Mononuclear cell (primary cell): ENCODE results near the gene DSE. TPM values are rescaled to one million over a fixed set of nuclear protein-coding genes. Genes with fewer than 3 reads are reported as not detected.

Experiments
- H3K27me3 ChIP-seq: 2 replicates; pipeline ENCODE4 v1.6.0; 2011; ENCODE audit warnings: low read length, control low read depth; ENCODE audit not compliant: insufficient read depth
- H3K4me1 ChIP-seq: 2 replicates; pipeline ENCODE4 v1.5.1; 2011; ENCODE audit warnings: mild to moderate bottlenecking, low read length, control low read depth; ENCODE audit not compliant: insufficient read depth
- H3K4me3 ChIP-seq: 2 replicates; pipeline ENCODE4 v1.5.1; 2011; ENCODE audit warnings: mild to moderate bottlenecking, low read length, moderate library complexity
- H3K9me3 ChIP-seq: 2 replicates; pipeline ENCODE4 v1.5.1; 2011; ENCODE audit warnings: low read depth, mild to moderate bottlenecking, control low read depth, low read length
- total RNA-seq: library from RNA; depleted of rRNA; stranded (reverse); fragments of >200 nt; gene quantifications from one replicate; pipeline ENCODE4 v1.2.3, GENCODE V29; 2012

The DSE gene
- total RNA-seq, 1 donor, result 98.8 TPM

GRCh38 chr6:116387374-116387773, 16.6 kb downstream of the DSE start:
- Histone ChIP-seq H3K27me3 (no peaks in the 10 kb centered on the region), H3K4me3 (no peak overlapping the region), H3K9me3 (no peaks in the 10 kb centered on the region), H3K4me1 (peaks cover 61% of the 10 kb centered on the region)

- H3K4me1 ChIP-seq, result peaks cover 74% of the 10 kb centered on the region
- no peaks in the 10 kb centered on the region for H3K9me3 ChIP-seq
- H3K4me3 ChIP-seq, result no peak overlapping the region
- no peaks in the 10 kb centered on the region for H3K27me3 ChIP-seq
These were observed 18.2 kb downstream of the DSE start for GRCh38 chr6:116388924-116389323.

GRCh38 chr6:116389357-116389756, 18.6 kb downstream of the DSE start:
- peaks cover 74% of the 10 kb centered on the region for H3K4me1 ChIP-seq
- no peaks in the 10 kb centered on the region for H3K27me3 ChIP-seq
- H3K4me3 ChIP-seq, result no peak overlapping the region
- H3K9me3 ChIP-seq, result no peaks in the 10 kb centered on the region

- no peaks in the 10 kb centered on the region for H3K9me3 ChIP-seq
- peaks cover 67% of the 10 kb centered on the region for H3K4me1 ChIP-seq
- H3K27me3 ChIP-seq, result no peaks in the 10 kb centered on the region
- no peak overlapping the region for H3K4me3 ChIP-seq
These were observed 19.8 kb downstream of the DSE start for GRCh38 chr6:116390581-116390980.

- Histone ChIP-seq H3K9me3 (no peaks in the 10 kb centered on the region), H3K27me3 (no peaks in the 10 kb centered on the region), H3K4me1 (peaks cover 56% of the 10 kb centered on the region), H3K4me3 (no peak overlapping the region)
These were observed 21.6 kb downstream of the DSE start for GRCh38 chr6:116392132-116393013.

GRCh38 chr6:116393430-116393829, 22.7 kb downstream of the DSE start:
- H3K27me3 ChIP-seq, result no peaks in the 10 kb centered on the region
- H3K9me3 ChIP-seq, result no peaks in the 10 kb centered on the region
- no peak overlapping the region for H3K4me3 ChIP-seq
- peaks cover 47% of the 10 kb centered on the region for H3K4me1 ChIP-seq

- H3K4me1 ChIP-seq, result peaks cover 33% of the 10 kb centered on the region
- no peak overlapping the region for H3K4me3 ChIP-seq
- H3K27me3 ChIP-seq, result no peaks in the 10 kb centered on the region
- no peaks in the 10 kb centered on the region for H3K9me3 ChIP-seq
These were observed 24.9 kb downstream of the DSE start for GRCh38 chr6:116395647-116396046.

GRCh38 chr6:116396441-116396840, 25.7 kb downstream of the DSE start:
- no peak overlapping the region for H3K4me3 ChIP-seq
- H3K4me1 ChIP-seq, result peaks cover 27% of the 10 kb centered on the region
- no peaks in the 10 kb centered on the region for H3K9me3 ChIP-seq
- H3K27me3 ChIP-seq, result no peaks in the 10 kb centered on the region

GRCh38 chr6:116397914-116398313, 27.2 kb downstream of the DSE start:
- no peaks in the 10 kb centered on the region for H3K27me3 ChIP-seq
- no peaks in the 10 kb centered on the region for H3K9me3 ChIP-seq
- no peak overlapping the region for H3K4me3 ChIP-seq
- H3K4me1 ChIP-seq, result peaks cover 13% of the 10 kb centered on the region

GRCh38 chr6:116398316-116399010, 27.7 kb downstream of the DSE start:
- Histone ChIP-seq H3K4me1 (peaks cover 8% of the 10 kb centered on the region), H3K9me3 (no peaks in the 10 kb centered on the region), H3K4me3 (no peak overlapping the region), H3K27me3 (no peaks in the 10 kb centered on the region)

- Histone ChIP-seq H3K4me1 (peaks cover 10% of the 10 kb centered on the region), H3K4me3 (no peak overlapping the region), H3K9me3 (no peaks in the 10 kb centered on the region), H3K27me3 (no peaks in the 10 kb centered on the region)
These were observed 28.5 kb downstream of the DSE start for GRCh38 chr6:116399287-116399686.

GRCh38 chr6:116400328-116400727, 29.6 kb downstream of the DSE start:
- Histone ChIP-seq H3K4me3 (no peak overlapping the region), H3K27me3 (no peaks in the 10 kb centered on the region), H3K4me1 (peaks cover 18% of the 10 kb centered on the region), H3K9me3 (no peaks in the 10 kb centered on the region)

GRCh38 chr6:116402108-116402937, 31.6 kb downstream of the DSE start:
- no peak overlapping the region for H3K4me3 ChIP-seq
- H3K27me3 ChIP-seq, result no peaks in the 10 kb centered on the region
- peaks cover 27% of the 10 kb centered on the region for H3K4me1 ChIP-seq
- no peaks in the 10 kb centered on the region for H3K9me3 ChIP-seq

- H3K27me3 ChIP-seq, result no peaks in the 10 kb centered on the region
- no peaks in the 10 kb centered on the region for H3K9me3 ChIP-seq
- peaks cover 27% of the 10 kb centered on the region for H3K4me1 ChIP-seq
- no peak overlapping the region for H3K4me3 ChIP-seq
These were observed 32.5 kb downstream of the DSE start for GRCh38 chr6:116403205-116403604.

GRCh38 chr6:116404696-116405095, 33.9 kb downstream of the DSE start:
- peaks cover 39% of the 10 kb centered on the region for H3K4me1 ChIP-seq
- no peaks in the 10 kb centered on the region for H3K27me3 ChIP-seq

More at GRCh38 chr6:116404696-116405095, 33.9 kb downstream of the DSE start:
- Histone ChIP-seq H3K9me3 (no peaks in the 10 kb centered on the region), H3K4me3 (no peak overlapping the region)
